HG02623 (cell line): ENCODE measurements around the gene TRIM64C.
"Not testable (repeated sequence)": the region's sequence is repeated elsewhere in the genome, so short reads cannot be mapped to it uniquely, and the experiment has no call there.

ENCODE experiments used
- ATAC-seq: cut with Tn5 transposase; IDR thresholded peaks from one replicate; pipeline ENCODE4 v1.9.1; 2021; ENCODE audit warnings: moderate library complexity; ENCODE audit not compliant: unreplicated experiment

The TRIM64C gene

GRCh38 chr11:49059012-49059411, at the start of gene TRIM64C:
Gene TRIM64C (minus strand): TSS chr11:49059112. CDS start chr11:49059112, 0 bp downstream.
- ATAC-seq = not testable (repeated sequence)

GRCh38 chr11:49102356-49102755, 43.4 kb upstream of the TRIM64C start:
- not testable (repeated sequence) for ATAC-seq

GRCh38 chr11:49069897-49070296, 11.0 kb upstream of the TRIM64C start:
- not testable (repeated sequence) for ATAC-seq

GRCh38 chr11:49049821-49050220, 9.1 kb downstream of the TRIM64C start:
- not testable (repeated sequence) for ATAC-seq

- ATAC-seq = not testable (repeated sequence)
These were observed 10.7 kb downstream of the TRIM64C start for GRCh38 chr11:49048229-49048628.

- not testable (repeated sequence) for ATAC-seq
These were observed 30.4 kb downstream of the TRIM64C start, which contains the start of gene TRIM49B for GRCh38 chr11:49028523-49028922. Gene TRIM49B (plus strand): TSS chr11:49028823. CDS start chr11:49031600, 2,777 bp downstream.
